ENCODE results near the gene ITSN2.
A peak's percentile ranks its signal among the peaks of the same experiment; 100 is the strongest.

ITSN2 gene

GRCh38 chr2:24287171-24287570, 73.2 kb downstream of the ITSN2 start (continued):
- TF ChIP-seq ARNTL (CRISPR knock-in tag; IDR thresholded peaks at IDR 0.05; ENCODE audit: borderline replicate concordance, low read depth) (no peak), ZNF70 (CRISPR knock-in tag; IDR thresholded peaks at IDR 0.05) (no peak), ZNF565 (CRISPR knock-in tag; conservative IDR thresholded peaks at IDR 0.05; ENCODE audit: low read depth) (no peak), ZFP30 (CRISPR knock-in tag; IDR thresholded peaks at IDR 0.05) (no peak)

GRCh38 chr2:24285484-24286152, 74.7 kb downstream of the ITSN2 start:
- TF ChIP-seq ISL1 (CRISPR knock-in tag; IDR thresholded peaks at IDR 0.05) (0 out of 2 replicates have a peak, but pooled peaks have one; percentile 9), OSR1 (CRISPR knock-in tag; IDR thresholded peaks at IDR 0.05) (no peak)
- no peak for ATAC-seq

DNA sequence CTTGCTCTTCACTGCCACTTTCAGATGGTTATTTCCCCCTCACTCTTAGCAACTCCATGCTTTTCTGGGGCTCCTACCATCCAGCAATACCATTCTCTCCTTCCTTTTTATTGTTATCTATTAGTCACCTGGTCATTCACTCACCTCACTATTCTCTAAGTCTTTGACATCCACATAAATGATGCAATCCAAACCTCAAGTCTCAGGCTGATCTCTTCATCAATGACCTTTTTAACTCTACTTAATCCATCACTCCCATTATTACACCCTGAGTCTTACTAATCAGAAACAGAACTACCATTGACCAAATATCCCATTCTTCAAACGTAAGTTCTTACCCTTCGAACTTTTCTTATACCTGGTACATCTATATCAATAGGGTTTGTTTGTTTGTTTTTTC, 79.7 kb downstream of the ITSN2 start:
- no peak for ATAC-seq
- no peak for TF ChIP-seq ZNF8 (CRISPR knock-in tag; IDR thresholded peaks at IDR 0.05)
- TF ChIP-seq TOX (CRISPR knock-in tag; IDR thresholded peaks at IDR 0.05; ENCODE audit: borderline replicate concordance): no peak
- no peak for TF ChIP-seq CREB5 (CRISPR knock-in tag; IDR thresholded peaks at IDR 0.05; ENCODE audit: low read depth)
- TF ChIP-seq ESRRG (CRISPR knock-in tag; IDR thresholded peaks at IDR 0.05): no peak
- TF ChIP-seq SNAI2 (CRISPR knock-in tag; IDR thresholded peaks at IDR 0.05): no peak
- TF ChIP-seq ARNTL (CRISPR knock-in tag; IDR thresholded peaks at IDR 0.05; ENCODE audit: borderline replicate concordance, low read depth): no peak
- TF ChIP-seq, protein P1, sequence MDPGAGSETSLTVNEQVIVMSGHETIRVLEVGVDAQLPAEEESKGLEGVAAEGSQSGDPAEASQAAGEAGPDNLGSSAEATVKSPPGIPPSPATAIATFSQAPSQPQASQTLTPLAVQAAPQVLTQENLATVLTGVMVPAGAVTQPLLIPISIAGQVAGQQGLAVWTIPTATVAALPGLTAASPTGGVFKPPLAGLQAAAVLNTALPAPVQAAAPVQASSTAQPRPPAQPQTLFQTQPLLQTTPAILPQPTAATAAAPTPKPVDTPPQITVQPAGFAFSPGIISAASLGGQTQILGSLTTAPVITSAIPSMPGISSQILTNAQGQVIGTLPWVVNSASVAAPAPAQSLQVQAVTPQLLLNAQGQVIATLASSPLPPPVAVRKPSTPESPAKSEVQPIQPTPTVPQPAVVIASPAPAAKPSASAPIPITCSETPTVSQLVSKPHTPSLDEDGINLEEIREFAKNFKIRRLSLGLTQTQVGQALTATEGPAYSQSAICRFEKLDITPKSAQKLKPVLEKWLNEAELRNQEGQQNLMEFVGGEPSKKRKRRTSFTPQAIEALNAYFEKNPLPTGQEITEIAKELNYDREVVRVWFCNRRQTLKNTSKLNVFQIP (CRISPR knock-in tag; IDR thresholded peaks at IDR 0.05; ENCODE audit: borderline replicate concordance, low read depth): no peak
- no peak for TF ChIP-seq RARB (CRISPR knock-in tag; IDR thresholded peaks at IDR 0.05)
- TF ChIP-seq OSR1 (CRISPR knock-in tag; IDR thresholded peaks at IDR 0.05): no peak
- TF ChIP-seq GLIS3 (CRISPR knock-in tag; IDR thresholded peaks at IDR 0.05): no peak
- TF ChIP-seq ZFP30 (CRISPR knock-in tag; IDR thresholded peaks at IDR 0.05): no peak
- TF ChIP-seq ZC3H10 (CRISPR knock-in tag; IDR thresholded peaks at IDR 0.05): no peak
- TF ChIP-seq TSHZ2 (CRISPR knock-in tag; IDR thresholded peaks at IDR 0.05): no peak
- no peak for TF ChIP-seq BACH2 (CRISPR knock-in tag; IDR thresholded peaks at IDR 0.05; ENCODE audit: borderline replicate concordance)
- no peak for TF ChIP-seq ZFP3 (CRISPR knock-in tag; IDR thresholded peaks at IDR 0.05)
- TF ChIP-seq CSDC2 (CRISPR knock-in tag; IDR thresholded peaks at IDR 0.05): no peak
- TF ChIP-seq ZNF565 (CRISPR knock-in tag; conservative IDR thresholded peaks at IDR 0.05; ENCODE audit: low read depth): no peak

DNA sequence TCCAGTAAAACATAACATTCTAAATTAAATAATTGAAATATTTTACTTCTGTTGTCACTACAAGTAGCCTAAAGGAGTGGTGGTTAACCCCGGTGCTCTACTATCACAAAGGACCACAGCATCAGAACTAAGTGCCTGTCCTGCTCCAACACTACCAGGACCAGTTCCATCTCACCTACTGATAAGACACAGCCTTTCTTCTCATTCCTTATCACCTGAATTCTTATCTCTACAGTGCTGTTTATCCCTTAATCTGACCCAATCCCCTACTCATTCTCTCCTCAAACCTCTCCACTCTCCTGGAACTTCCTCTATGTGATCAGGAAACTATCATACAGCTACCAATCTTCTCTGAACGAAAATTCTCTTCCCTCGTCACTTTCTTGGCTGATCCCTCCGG, 80.2 kb downstream of the ITSN2 start:
- ATAC-seq: no peak
- TF ChIP-seq GLIS3 (CRISPR knock-in tag; IDR thresholded peaks at IDR 0.05): no peak
- TF ChIP-seq BACH2 (CRISPR knock-in tag; IDR thresholded peaks at IDR 0.05; ENCODE audit: borderline replicate concordance): no peak
- no peak for TF ChIP-seq SNAI2 (CRISPR knock-in tag; IDR thresholded peaks at IDR 0.05)
- no peak for TF ChIP-seq ZNF8 (CRISPR knock-in tag; IDR thresholded peaks at IDR 0.05)
- no peak for TF ChIP-seq PPARA (CRISPR knock-in tag; IDR thresholded peaks at IDR 0.05; ENCODE audit: borderline replicate concordance)
- no peak for TF ChIP-seq ZNF70 (CRISPR knock-in tag; IDR thresholded peaks at IDR 0.05)
- TF ChIP-seq ZFP30 (CRISPR knock-in tag; IDR thresholded peaks at IDR 0.05): no peak
- no peak for TF ChIP-seq TOX (CRISPR knock-in tag; IDR thresholded peaks at IDR 0.05; ENCODE audit: borderline replicate concordance)
- TF ChIP-seq CREB5 (CRISPR knock-in tag; IDR thresholded peaks at IDR 0.05; ENCODE audit: low read depth): no peak
- TF ChIP-seq OSR1 (CRISPR knock-in tag; IDR thresholded peaks at IDR 0.05): no peak
- no peak for TF ChIP-seq ZFP3 (CRISPR knock-in tag; IDR thresholded peaks at IDR 0.05)
- TF ChIP-seq ZNF565 (CRISPR knock-in tag; conservative IDR thresholded peaks at IDR 0.05; ENCODE audit: low read depth): no peak
- no peak for TF ChIP-seq ISL1 (CRISPR knock-in tag; IDR thresholded peaks at IDR 0.05)
- no peak for TF ChIP-seq RARB (CRISPR knock-in tag; IDR thresholded peaks at IDR 0.05)
- TF ChIP-seq CSDC2 (CRISPR knock-in tag; IDR thresholded peaks at IDR 0.05): no peak
- no peak for TF ChIP-seq CSRNP3 (CRISPR knock-in tag; IDR thresholded peaks at IDR 0.05)
- no peak for TF ChIP-seq PATZ1 (CRISPR knock-in tag; IDR thresholded peaks at IDR 0.05; ENCODE audit: borderline replicate concordance)
- TF ChIP-seq ESRRG (CRISPR knock-in tag; IDR thresholded peaks at IDR 0.05): no peak
